ENCODE data around the gene CACNA1H.
"Not testable (repeated sequence)": the region's sequence is repeated elsewhere in the genome, so short reads cannot be mapped to it uniquely, and the experiment has no call there.

CACNA1H gene

DNA sequence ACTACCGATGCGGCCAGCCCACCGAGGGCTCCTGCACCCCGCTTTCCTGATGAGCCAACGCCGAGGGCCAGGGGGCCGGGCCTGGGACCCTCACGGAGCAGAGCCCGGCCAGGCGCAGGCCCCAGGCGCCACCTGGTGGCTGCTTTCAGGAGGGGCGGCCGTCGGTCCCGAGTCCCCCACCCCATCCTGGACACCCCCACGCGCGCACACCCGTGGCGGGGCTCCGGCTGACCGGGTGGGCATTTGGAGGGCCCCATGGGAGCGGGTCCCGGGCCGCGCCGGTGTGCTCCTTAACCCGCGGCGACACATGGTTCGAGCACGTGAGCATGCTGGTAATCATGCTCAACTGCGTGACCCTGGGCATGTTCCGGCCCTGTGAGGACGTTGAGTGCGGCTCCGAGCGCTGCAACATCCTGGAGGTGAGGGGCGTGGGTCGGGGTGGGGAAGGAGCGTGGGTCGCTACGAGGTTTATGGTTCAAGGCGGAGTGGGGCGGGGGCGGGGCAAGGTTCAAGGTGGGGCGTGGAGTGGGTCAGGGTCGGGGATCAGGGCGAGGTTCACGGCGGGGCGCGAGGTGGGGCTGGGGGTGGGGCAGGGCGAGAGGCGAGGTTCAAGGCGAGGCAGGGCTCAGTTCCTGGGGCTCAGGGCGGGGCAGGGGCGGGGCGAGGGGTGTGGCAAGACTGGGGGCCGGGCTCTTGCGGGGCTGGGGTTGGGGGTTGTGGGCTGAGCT, 41.9 kb downstream of the CACNA1H start:
- no peak for DNase-seq

DNA sequence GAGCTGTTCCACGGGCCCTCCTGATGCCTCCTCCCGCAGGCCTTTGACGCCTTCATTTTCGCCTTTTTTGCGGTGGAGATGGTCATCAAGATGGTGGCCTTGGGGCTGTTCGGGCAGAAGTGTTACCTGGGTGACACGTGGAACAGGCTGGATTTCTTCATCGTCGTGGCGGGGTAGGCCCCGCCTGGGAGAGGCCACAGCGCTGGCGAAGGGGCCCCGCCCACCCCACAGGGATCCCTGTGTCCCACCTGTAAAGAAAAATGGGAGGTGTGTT, 42.4 kb downstream of the CACNA1H start:
- no peak for DNase-seq

DNA sequence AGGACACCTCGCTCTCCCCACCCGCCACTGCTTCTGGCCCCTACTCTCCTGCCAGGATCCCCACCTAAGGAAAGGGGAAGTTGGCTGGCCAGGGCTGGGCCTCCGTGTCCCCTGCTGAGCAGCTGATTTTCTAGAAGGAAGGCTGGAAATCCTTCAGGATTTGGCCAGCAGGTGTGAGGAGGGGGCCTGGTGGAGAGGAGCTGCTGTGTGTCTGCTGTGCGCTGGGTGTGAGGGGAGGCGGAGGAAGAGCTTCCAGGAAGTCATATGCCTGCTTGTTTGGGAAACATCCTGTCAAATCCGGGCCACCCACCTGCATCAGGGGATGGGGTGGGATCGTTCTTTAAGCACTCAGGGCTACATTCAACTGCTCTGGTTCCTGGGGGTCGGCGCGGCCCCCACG, 43.6 kb downstream of the CACNA1H start:
- DNase-seq, result no peak

DNA sequence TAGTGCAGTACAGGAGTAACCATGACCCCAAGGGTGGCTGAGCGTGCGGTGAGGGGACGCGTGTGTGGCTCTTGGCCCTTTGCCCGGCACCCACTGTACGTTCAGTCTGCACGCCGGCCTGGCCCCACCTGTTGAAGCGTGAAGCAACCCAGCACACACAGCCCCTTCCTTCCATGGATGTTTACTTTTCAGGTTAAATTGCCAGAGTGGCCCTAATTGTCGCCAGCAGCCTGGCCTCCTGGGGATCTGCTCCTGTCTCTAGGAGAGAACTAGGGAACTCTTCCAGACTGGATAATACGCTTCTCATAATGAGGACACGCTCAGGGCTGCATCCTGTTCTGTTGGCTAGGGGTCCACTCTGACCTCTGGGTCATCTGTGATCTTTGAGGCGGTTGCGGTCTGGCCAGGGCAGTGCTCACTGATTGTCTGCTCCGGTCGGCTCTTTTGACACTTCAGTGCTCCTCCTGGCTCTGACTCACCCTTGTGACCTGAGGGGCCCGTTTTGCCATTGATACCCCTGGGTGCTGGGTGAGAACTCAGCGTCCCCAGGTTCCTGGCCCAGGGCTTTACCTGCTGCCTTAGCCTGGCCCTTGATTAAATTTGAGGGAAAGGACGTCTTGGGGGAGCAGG, 44.4 kb downstream of the CACNA1H start:
- DNase-seq, result no peak

DNA sequence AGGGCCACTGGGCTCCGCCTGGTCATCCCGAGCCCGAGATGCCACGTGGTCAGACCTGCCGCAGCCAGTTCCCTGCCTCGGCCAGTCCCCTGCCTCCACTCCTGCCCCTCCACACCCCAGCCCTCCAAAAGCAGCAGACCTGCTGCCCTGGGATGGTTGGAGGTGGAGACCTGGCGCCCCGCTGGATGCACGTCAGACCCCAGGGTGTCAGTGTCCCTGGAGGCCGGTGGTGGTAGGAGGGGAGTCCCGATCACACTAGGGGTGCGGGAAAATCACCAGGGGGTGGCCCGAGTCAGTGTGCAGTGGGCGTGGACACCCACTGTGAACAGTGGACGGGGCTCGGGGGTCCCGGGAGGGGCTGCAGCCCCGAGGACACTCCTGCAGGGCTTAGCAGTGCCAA, 45.3 kb downstream of the CACNA1H start:
- DNase-seq, result no peak

DNA sequence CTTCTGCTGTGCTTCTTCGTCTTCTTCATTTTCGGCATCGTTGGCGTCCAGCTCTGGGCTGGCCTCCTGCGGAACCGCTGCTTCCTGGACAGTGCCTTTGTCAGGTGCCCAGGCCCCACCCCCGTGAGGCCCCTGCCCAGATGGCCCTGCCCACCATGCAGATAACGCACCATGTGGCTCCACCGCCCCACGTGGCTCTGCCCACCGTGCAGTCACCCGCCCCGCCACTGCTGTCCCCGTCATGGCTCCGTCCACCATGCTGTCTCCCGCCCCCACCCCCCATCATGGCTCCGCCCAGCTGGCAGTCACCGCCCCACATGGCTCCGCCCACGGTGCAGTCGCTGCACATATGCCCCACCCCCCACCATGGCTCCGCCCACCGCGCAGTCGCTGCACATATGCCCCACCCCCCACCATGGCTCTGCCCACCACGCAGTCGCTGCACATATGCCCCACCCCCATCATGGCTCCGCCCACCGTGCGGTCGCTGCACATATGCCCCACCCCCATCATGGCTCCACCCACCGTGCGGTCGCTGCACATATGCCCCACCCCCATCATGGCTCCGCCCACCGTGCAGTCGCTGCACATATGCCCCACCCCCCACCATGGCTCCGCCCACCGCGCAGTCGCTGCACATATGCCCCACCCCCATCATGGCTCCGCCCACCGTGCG, 45.9 kb downstream of the CACNA1H start:
- DNase-seq, result not testable (repeated sequence)

DNA sequence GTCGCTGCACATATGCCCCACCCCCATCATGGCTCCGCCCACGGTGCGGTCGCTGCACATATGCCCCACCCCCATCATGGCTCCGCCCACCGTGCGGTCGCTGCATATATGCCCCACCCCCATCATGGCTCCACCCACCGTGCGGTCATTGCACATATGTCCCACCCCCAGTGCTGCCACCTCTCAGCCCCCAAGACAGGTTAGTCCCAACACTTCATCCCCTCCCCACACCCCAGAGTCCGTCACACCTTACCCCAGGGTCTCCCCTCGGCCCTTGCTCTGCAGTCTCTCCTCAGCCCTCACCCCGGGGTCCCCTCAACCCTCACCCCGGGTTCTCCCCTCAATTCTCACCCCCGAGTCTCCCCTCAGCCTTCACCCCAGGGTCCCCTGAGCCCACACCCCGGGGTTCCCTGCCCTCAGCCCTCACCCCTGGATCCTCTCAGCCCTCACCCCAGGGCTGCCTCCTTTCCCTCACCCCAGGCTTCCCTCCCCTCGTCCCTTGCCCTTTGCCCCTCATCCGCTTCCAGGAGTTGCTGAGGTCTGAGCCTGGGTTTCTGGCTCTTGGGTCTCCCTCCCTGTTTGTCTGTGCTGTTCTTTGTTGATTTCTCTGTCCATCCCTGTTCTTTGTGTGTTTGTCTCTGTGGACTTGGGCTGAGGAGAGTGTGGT, 46.6 kb downstream of the CACNA1H start:
- no peak for DNase-seq

DNA sequence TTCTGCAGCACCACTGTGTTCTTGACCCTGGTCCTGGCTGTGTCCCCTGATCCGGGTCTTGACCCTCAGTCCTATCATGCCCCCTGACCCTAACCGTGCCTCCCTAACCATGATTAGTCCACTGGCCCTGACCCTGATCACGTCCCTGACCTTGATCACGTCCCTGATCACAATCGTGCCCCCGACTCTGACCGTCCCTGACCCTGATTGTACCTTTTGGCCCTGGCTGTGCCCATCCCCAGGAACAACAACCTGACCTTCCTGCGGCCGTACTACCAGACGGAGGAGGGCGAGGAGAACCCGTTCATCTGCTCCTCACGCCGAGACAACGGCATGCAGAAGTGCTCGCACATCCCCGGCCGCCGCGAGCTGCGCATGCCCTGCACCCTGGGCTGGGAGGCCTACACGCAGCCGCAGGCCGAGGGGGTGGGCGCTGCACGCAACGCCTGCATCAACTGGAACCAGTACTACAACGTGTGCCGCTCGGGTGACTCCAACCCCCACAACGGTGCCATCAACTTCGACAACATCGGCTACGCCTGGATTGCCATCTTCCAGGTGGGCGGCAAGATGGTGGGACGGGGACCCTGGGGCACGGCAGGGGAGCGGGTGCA, 47.2 kb downstream of the CACNA1H start:
- DNase-seq, result no peak

DNA sequence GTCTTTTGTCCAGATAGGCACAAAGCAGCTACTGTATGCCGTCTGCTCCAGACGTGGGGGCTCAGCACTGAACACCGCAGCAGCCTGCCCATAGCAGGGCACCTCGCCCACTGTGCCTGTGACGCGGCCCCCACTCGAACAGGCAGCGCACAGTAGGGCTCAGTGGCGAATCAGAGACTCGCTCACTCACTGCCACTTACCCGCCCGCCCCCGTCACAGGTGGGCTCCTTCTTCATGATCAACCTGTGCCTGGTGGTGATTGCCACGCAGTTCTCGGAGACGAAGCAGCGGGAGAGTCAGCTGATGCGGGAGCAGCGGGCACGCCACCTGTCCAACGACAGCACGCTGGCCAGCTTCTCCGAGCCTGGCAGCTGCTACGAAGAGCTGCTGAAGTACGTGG, 48.5 kb downstream of the CACNA1H start:
- DNase-seq, result no peak

DNA sequence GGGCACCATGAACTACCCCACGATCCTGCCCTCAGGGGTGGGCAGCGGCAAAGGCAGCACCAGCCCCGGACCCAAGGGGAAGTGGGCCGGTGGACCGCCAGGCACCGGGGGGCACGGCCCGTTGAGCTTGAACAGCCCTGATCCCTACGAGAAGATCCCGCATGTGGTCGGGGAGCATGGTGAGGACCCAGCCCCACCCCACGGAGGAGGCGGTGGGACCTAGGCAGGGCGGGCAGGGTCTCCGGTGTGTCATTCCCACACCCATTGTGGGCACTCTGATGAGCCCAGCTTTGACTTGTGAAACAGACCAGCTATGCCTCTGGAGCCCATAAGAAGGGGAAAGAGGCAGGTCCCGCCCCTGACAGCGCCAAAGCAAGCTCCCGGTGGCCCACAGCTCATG, 49.4 kb downstream of the CACNA1H start:
- DNase-seq, result no peak

DNA sequence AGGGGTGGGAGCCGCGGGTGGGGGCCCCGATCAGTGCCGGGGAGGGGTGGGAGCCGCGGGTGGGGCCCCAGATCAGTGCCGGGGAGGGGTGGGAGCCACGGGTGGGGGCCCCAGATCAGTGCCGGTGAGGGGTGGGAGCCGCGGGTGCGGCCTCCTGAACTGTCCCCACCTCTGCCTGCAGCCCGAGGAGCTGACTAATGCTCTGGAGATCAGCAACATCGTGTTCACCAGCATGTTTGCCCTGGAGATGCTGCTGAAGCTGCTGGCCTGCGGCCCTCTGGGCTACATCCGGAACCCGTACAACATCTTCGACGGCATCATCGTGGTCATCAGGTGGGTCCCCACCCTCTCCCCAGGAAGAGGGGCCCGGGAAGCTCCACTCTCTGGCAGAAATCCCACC, 52.0 kb downstream of the CACNA1H start:
- no peak for DNase-seq

DNA sequence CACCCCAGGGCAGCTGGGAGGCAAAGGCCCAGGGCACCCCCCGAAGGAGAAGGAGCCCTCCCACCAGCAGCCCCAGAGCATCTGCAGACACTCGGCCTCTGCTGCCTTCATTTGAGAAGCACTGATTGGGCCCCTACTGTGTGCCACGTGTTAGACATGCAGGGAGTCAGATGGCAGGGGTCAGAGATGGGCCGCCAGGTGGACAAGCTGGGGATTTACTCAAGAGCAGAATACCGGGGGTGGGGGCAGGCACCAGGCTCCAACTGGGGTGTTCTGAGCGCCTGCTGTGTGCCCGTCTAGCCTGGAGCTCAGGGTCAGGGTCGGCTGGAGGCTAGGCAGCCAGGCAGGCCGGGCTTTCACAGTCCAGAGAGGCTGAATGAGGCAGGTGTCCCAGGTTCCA, 53.4 kb downstream of the CACNA1H start:
- DNase-seq, result no peak

DNA sequence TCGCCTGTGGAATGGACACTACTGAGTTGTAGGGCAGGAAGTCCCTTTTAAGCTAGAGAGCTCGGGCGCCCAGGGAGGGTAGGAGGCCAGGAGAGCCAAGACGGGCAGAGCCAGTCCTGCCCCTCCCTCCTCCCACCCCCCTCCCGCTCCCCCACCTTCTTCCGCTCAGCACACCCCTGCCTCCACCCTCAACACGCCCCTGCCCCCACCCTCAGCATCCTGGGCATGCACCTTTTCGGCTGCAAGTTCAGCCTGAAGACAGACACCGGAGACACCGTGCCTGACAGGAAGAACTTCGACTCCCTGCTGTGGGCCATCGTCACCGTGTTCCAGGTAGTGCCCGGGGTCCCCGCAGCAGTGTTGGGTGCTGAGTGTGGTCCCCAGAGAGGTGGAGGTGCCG, 53.9 kb downstream of the CACNA1H start:
- DNase-seq, result no peak

DNA sequence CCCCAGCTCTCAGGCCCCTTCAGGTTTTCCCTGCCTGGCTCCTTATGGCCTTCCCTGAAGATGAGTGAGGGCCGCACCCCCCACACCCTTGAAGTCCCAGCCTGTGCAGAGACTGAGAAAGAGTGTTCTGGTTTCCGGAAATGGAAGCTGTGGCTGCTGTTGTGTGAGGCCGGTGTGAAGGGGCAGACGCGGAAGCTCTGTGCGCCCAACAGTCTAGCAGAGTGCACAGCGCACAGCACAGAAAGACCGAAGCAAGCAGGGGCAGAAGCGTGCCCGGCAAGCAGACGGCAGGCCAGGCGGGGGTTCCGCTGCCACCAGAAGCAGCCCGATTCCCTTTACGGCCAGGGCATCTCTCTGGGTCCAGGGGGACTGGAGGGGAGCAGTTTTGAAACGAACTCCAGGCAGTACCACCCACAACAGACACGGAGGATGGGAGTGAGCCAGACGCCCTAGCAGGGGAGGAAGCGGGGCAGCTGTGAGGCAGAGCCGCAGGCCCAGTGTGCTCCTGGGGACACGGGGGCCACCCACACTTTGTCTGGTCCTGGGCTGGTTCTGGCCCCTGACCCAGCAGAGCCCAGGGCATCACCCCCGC, 55.4 kb downstream of the CACNA1H start:
- no peak for DNase-seq

DNA sequence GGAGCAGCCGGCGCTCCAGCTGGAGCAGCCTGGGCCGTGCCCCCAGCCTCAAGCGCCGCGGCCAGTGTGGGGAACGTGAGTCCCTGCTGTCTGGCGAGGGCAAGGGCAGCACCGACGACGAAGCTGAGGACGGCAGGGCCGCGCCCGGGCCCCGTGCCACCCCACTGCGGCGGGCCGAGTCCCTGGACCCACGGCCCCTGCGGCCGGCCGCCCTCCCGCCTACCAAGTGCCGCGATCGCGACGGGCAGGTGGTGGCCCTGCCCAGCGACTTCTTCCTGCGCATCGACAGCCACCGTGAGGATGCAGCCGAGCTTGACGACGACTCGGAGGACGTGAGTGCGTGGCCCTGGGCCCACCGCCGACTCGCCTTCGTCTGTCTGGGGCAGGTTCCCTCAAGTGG, 56.2 kb downstream of the CACNA1H start:
- no peak for DNase-seq

DNA sequence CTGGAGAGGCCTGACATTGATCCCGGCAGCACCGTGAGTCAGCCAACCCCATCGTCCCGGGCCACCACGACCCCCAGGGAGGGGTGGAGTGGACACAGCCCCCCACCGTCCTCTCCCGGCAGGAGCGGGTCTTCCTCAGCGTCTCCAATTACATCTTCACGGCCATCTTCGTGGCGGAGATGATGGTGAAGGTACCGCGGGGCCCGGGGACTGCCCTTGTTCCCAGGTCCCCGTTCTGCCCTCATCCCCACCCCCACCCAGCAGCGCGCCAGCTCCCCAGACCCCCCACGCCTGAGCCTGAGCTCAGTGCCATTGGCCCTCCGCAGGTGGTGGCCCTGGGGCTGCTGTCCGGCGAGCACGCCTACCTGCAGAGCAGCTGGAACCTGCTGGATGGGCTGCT, 57.6 kb downstream of the CACNA1H start:
- DNase-seq, result no peak

DNA sequence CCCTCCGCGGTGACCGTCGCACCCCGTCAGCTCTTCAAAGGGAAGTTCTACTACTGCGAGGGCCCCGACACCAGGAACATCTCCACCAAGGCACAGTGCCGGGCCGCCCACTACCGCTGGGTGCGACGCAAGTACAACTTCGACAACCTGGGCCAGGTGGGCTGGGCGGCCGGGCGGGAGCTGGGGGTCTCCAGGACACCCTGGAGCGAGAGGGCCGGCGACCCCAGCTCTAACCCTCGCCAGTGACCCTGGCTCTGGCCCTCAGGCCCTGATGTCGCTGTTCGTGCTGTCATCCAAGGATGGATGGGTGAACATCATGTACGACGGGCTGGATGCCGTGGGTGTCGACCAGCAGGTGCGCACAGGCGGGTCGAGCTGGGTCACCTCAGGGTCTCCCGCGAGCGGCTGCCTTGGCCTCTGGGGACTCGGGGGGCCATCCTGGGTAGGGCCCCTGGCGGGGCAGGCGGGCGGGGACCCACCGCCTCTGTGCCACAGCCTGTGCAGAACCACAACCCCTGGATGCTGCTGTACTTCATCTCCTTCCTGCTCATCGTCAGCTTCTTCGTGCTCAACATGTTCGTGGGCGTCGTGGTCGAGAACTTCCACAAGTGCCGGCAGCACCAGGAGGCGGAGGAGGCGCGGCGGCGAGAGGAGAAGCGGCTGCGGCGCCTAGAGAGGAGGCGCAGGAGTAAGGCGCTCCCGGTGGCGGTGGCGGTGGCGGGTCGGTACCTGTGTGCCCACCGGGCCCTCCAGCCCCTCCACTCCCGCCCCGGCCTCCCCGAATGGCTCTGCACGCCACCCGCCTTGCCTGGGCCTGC, 58.8 kb downstream of the CACNA1H start:
- DNase-seq, result no peak

DNA sequence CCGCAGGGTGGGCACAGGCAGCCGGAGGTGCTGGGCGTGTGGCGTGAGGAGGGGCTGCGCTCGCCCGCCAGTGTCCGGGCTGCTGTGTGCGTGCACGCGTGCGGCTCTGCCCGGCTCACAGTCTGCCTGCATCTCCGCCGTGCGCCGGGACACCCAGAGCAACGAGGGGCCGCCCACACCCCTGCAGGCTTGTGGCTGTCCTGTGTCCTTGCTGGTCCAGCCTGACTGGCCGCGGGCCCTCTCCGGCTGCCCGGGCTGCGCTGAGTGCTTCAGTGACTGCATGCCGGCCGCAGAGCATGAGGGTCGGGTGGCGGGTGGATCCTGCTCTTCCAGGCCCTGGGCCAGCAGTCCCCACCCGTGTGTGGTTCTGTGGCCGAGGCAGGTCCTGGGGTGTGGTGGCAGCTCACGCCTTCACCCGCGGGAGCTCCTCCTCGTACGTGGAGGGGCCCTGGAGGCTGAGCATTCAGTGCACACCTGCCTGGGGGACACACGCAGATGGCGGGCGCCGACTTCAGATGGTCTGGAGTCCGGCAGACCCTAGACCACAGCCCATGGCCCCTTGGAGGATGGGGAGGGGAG, 59.8 kb downstream of the CACNA1H start:
- no peak for DNase-seq

DNA sequence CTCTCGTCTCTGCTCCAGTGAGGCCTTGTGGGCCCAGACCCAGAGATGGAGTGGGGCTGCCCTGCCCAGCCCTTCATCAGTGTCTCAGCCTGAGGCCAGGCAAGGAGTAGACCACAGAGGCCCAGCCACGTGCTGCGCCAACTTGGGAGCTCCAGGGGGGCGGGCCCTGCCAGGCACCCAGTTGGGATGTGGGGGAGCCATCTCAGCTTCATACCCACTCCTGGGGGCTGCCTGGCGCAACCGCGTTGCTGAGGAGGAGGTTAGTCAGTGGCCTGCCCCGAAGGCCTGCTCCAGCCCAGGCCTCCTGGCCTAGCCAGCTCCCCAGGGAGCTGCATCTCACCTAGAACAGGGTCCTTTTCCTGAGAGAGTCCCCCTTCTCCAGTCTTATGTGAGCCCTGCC, 60.3 kb downstream of the CACNA1H start:
- DNase-seq, result no peak

DNA sequence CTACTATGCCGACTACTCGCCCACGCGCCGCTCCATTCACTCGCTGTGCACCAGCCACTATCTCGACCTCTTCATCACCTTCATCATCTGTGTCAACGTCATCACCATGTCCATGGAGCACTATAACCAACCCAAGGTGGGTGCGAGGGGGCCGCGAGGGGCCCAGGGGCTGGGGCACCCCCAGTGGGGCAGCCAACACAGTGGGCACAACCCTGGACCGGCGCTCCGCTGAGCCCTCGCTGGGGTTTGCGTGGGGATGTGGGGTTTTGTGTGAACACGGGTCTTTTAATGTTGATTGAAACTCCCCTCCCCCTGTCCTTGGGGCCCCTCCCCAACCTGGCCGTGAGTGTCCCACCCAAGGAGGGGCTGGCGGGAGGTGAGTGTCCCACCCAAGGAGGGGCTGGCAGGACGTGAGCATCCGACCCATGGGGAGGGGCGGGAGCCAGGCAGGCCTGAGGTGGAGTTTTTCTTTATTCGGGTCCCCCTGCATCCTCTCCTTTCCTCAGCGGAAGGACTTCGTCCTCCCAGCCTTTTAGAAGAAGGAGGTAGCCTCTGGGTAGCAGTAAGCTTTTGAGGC, 61.0 kb downstream of the CACNA1H start:
- no peak for DNase-seq

DNA sequence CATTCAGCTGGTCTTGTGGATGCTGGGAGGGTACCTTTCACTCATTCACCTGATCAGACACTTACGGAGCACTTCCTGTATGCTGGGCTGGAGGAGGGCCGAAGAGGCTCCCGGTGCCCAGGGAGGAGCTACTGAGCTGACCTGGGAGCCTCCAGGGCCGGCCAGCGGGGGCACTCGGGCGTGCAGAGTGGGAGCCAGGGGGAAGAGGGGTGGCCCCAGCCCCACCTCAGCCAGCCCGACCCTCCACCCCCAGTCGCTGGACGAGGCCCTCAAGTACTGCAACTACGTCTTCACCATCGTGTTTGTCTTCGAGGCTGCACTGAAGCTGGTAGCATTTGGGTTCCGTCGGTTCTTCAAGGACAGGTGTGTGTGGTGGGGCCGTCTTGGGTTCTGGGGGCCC, 61.8 kb downstream of the CACNA1H start:
- no peak for DNase-seq
